RCC 7860 (cell line): Measurements from ENCODE around the gene LHX3.
"Not testable (repeated sequence)": the region's sequence is repeated elsewhere in the genome, so short reads cannot be mapped to it uniquely, and the experiment has no call there.

Source experiments
- DNase-seq: peaks from one replicate; pipeline ENCODE4 v3.0.0-alpha.2; 2015; ENCODE audit warnings: low spot score
- FAIRE-seq: peaks from 2 replicates; lab custom pipeline; 2012; peaks lifted over from hg19 to GRCh38; lab: Jason Lieb, UNC

LHX3 gene

GRCh38 chr9:136157477-136158265, 47.3 kb downstream of the LHX3 start:
- FAIRE-seq (no peak), DNase-seq (no peak)

GRCh38 chr9:136156209-136157120, 48.5 kb downstream of the LHX3 start:
- FAIRE-seq (no peak), DNase-seq (no peak)

- no peak for DNase-seq
- no peak for FAIRE-seq
Measured at GRCh38 chr9:136155576-136155975, 49.4 kb downstream of the LHX3 start.

- FAIRE-seq = no peak
Measured at GRCh38 chr9:136154943-136155342, 50.0 kb downstream of the LHX3 start.

GRCh38 chr9:136153381-136154065, 51.4 kb downstream of the LHX3 start:
- DNase-seq (no peak), FAIRE-seq (no peak)

More at GRCh38 chr9:136154943-136155342, 50.0 kb downstream of the LHX3 start:
- DNase-seq = no peak

GRCh38 chr9:136152931-136153330, 52.0 kb downstream of the LHX3 start:
- FAIRE-seq = no peak
- no peak for DNase-seq

GRCh38 chr9:136152543-136152866, 52.4 kb downstream of the LHX3 start:
- no peak for DNase-seq
- no peak for FAIRE-seq

GRCh38 chr9:136151848-136152542, 52.9 kb downstream of the LHX3 start:
- FAIRE-seq (no peak), DNase-seq (no peak)

GRCh38 chr9:136151214-136151804, 53.6 kb downstream of the LHX3 start:
- FAIRE-seq = no peak

GRCh38 chr9:136150664-136151213, 54.2 kb downstream of the LHX3 start:
- DNase-seq, FAIRE-seq: not testable (repeated sequence)

More at GRCh38 chr9:136151214-136151804, 53.6 kb downstream of the LHX3 start:
- DNase-seq = no peak

GRCh38 chr9:136149853-136150252, 55.1 kb downstream of the LHX3 start:
- DNase-seq = no peak
- FAIRE-seq = no peak

GRCh38 chr9:136149337-136149736, 55.6 kb downstream of the LHX3 start:
- no peak for DNase-seq

GRCh38 chr9:136148766-136149165, 56.2 kb downstream of the LHX3 start:
- DNase-seq = no peak
- FAIRE-seq = no peak

More at GRCh38 chr9:136149337-136149736, 55.6 kb downstream of the LHX3 start:
- no peak for FAIRE-seq

GRCh38 chr9:136147890-136148714, 56.8 kb downstream of the LHX3 start:
- FAIRE-seq = no peak
- no peak for DNase-seq

- no peak for FAIRE-seq
- no peak for DNase-seq
Measured at GRCh38 chr9:136147038-136147889, 57.7 kb downstream of the LHX3 start.
